ENCODE measurements around the gene ANKRD36.
"Not testable (repeated sequence)": the region's sequence is repeated elsewhere in the genome, so short reads cannot be mapped to it uniquely, and the experiment has no call there.

The ANKRD36 gene

GRCh38 chr2:97094772-97095611 is 18.0 kb upstream of the ANKRD36 start, which contains the start of gene FAHD2B:
FAHD2B (minus strand) TSS chr2:97094882; CDS start chr2:97091706, 3,176 bp downstream.
- H3K4me3 ChIP-seq (replicated peaks; ENCODE audit: low read depth, low read length) = peak within 1 kb of the TSS; percentile 30
- not testable (repeated sequence) for DNase-seq (ENCODE audit: extremely low read depth, low read depth)

- DNase-seq (ENCODE audit: extremely low read depth, low read depth) = no peak
- peak overlapping the region; percentile 30; the same call in 1 of the 2 replicates for H3K4me3 ChIP-seq (replicated peaks; ENCODE audit: low read depth, low read length)
- TF ChIP-seq CTCF (IDR thresholded peaks at IDR 0.05; ENCODE audit: low read depth, low read length, missing control alignments) = no peak
These were observed 17.3 kb upstream of the ANKRD36 start for GRCh38 chr2:97095661-97096060.

GRCh38 chr2:97098786-97099372 is 14.1 kb upstream of the ANKRD36 start:
- not testable (repeated sequence) for H3K4me3 ChIP-seq (replicated peaks; ENCODE audit: low read depth, low read length); DNase-seq (ENCODE audit: extremely low read depth, low read depth)

GRCh38 chr2:97106878-97107277 is 6.1 kb upstream of the ANKRD36 start:
- H3K4me3 ChIP-seq (replicated peaks; ENCODE audit: low read depth, low read length); DNase-seq (ENCODE audit: extremely low read depth, low read depth): not testable (repeated sequence)

- not testable (repeated sequence) for DNase-seq (ENCODE audit: extremely low read depth, low read depth); H3K4me3 ChIP-seq (replicated peaks; ENCODE audit: low read depth, low read length)
These were observed 1.7 kb upstream of the ANKRD36 start for GRCh38 chr2:97111246-97111645.

- peak; percentile 2 for DNase-seq (ENCODE audit: extremely low read depth, low read depth)
- H3K4me3 ChIP-seq (replicated peaks; ENCODE audit: low read depth, low read length) = peak overlapping the region; percentile 55
- peak; percentile 59 for TF ChIP-seq CTCF (IDR thresholded peaks at IDR 0.05; ENCODE audit: low read depth, low read length, missing control alignments)
These were observed 468 bp upstream of the ANKRD36 start for GRCh38 chr2:97112320-97113049.

GRCh38 chr2:97113882-97114255 is 916 bp downstream of the ANKRD36 start:
- not testable (repeated sequence) for DNase-seq (ENCODE audit: extremely low read depth, low read depth)

GRCh38 chr2:97129090-97129489 is 16.1 kb downstream of the ANKRD36 start:
- not testable (repeated sequence) for H3K4me3 ChIP-seq (replicated peaks; ENCODE audit: low read depth, low read length); DNase-seq (ENCODE audit: extremely low read depth, low read depth)

More at GRCh38 chr2:97113882-97114255, 916 bp downstream of the ANKRD36 start:
- H3K4me3 ChIP-seq (replicated peaks; ENCODE audit: low read depth, low read length) = peak overlapping the region; percentile 55

- not testable (repeated sequence) for DNase-seq (ENCODE audit: extremely low read depth, low read depth); H3K4me3 ChIP-seq (replicated peaks; ENCODE audit: low read depth, low read length)
These were observed 31.1 kb downstream of the ANKRD36 start for GRCh38 chr2:97144016-97144415.

- DNase-seq (ENCODE audit: extremely low read depth, low read depth); H3K4me3 ChIP-seq (replicated peaks; ENCODE audit: low read depth, low read length): not testable (repeated sequence)
These were observed 53.6 kb downstream of the ANKRD36 start for GRCh38 chr2:97166548-97166947.

GRCh38 chr2:97167938-97168337 is 55.0 kb downstream of the ANKRD36 start:
- DNase-seq (ENCODE audit: extremely low read depth, low read depth); H3K4me3 ChIP-seq (replicated peaks; ENCODE audit: low read depth, low read length): not testable (repeated sequence)

GRCh38 chr2:97168583-97168982 is 55.6 kb downstream of the ANKRD36 start:
- not testable (repeated sequence) for H3K4me3 ChIP-seq (replicated peaks; ENCODE audit: low read depth, low read length); DNase-seq (ENCODE audit: extremely low read depth, low read depth)

- not testable (repeated sequence) for H3K4me3 ChIP-seq (replicated peaks; ENCODE audit: low read depth, low read length)
- DNase-seq (ENCODE audit: extremely low read depth, low read depth) = peak; percentile 33
These were observed 67.4 kb downstream of the ANKRD36 start for GRCh38 chr2:97180391-97180790.

- DNase-seq (ENCODE audit: extremely low read depth, low read depth) = peak; percentile 5
- H3K4me3 ChIP-seq (replicated peaks; ENCODE audit: low read depth, low read length) = not testable (repeated sequence)
These were observed 82.4 kb downstream of the ANKRD36 start for GRCh38 chr2:97195349-97195748.

GRCh38 chr2:97197251-97197650 is 84.3 kb downstream of the ANKRD36 start:
- not testable (repeated sequence) for DNase-seq (ENCODE audit: extremely low read depth, low read depth); H3K4me3 ChIP-seq (replicated peaks; ENCODE audit: low read depth, low read length)

GRCh38 chr2:97200887-97201286 is 87.9 kb downstream of the ANKRD36 start:
- DNase-seq (ENCODE audit: extremely low read depth, low read depth); H3K4me3 ChIP-seq (replicated peaks; ENCODE audit: low read depth, low read length): not testable (repeated sequence)

Measured in HFF-Myc (cell line).